B cell (primary cell): ENCODE measurements around the gene ARHGAP42.

Experiments used
- CTCF ChIP-seq: fragments of 200-600 bp; IDR thresholded peaks from one replicate; pipeline ENCODE4 v1.8.0; 2022; ENCODE audit warnings: antibody characterized with exemption, mild to moderate bottlenecking
- EZH2 ChIP-seq: IDR thresholded peaks from 2 replicates; pipeline ENCODE4 v1.6.1; 2012; ENCODE audit warnings: borderline replicate concordance, low read depth, mild to moderate bottlenecking, moderate library complexity, low read length; ENCODE audit not compliant: insufficient read depth, poor library complexity, severe bottlenecking

GRCh38 chr11:100878474-100878873 is 191.4 kb downstream of the ARHGAP42 start:
- TF ChIP-seq EZH2 (no peak), CTCF (no peak)
